GM12891 (cell line): ENCODE data around the gene STEAP1B.

Experiments used
- DNase-seq: peaks from one replicate; pipeline ENCODE4 v3.0.0; 2011; ENCODE audit warnings: low spot score; ENCODE audit not compliant: insufficient read length
- FAIRE-seq: peaks from 2 replicates; lab custom pipeline; 2011; peaks lifted over from hg19 to GRCh38; lab: Jason Lieb, UNC
- PAX5 ChIP-seq: IDR thresholded peaks from 2 replicates; pipeline ENCODE4 v1.6.1; 2011; ENCODE audit warnings: low read length, moderate library complexity, mild to moderate bottlenecking; ENCODE audit not compliant: insufficient read depth, severe bottlenecking
- POLR2A ChIP-seq: IDR thresholded peaks from 2 replicates; pipeline ENCODE4 v1.6.1; 2011; ENCODE audit warnings: low read depth, low read length, control low read depth
- POLR2AphosphoS5 ChIP-seq: IDR thresholded peaks from 2 replicates; pipeline ENCODE4 v1.6.1; 2011; ENCODE audit warnings: low read depth, low read length, control low read depth
- POU2F2 ChIP-seq: IDR thresholded peaks from 2 replicates; pipeline ENCODE4 v1.6.1; 2011; ENCODE audit warnings: low read depth, mild to moderate bottlenecking, control low read depth, low read length, moderate library complexity
- SPI1 ChIP-seq: IDR thresholded peaks from 2 replicates; pipeline ENCODE4 v1.6.1; 2011; ENCODE audit warnings: low read depth, low read length, control low read depth
- TAF1 ChIP-seq: IDR thresholded peaks from 2 replicates; pipeline ENCODE4 v1.6.1; 2011; ENCODE audit warnings: low read depth, low read length, control low read depth

STEAP1B gene

GRCh38 chr7:22417841-22418240 is 82.1 kb downstream of the STEAP1B start:
- DNase-seq (no peak), FAIRE-seq (no peak)
- TF ChIP-seq POLR2AphosphoS5, result no peak
- no peak for TF ChIP-seq SPI1
- no peak for TF ChIP-seq POLR2A
- TF ChIP-seq TAF1, result no peak
- TF ChIP-seq PAX5, result no peak
- TF ChIP-seq POU2F2, result no peak

GRCh38 chr7:22417349-22417748 is 82.6 kb downstream of the STEAP1B start:
- FAIRE-seq, result no peak
- no peak for DNase-seq
- no peak for TF ChIP-seq POLR2AphosphoS5
- no peak for TF ChIP-seq POLR2A
- TF ChIP-seq PAX5, result no peak
- no peak for TF ChIP-seq TAF1
- TF ChIP-seq SPI1, result no peak

- no peak for TF ChIP-seq TAF1
- DNase-seq, result no peak
- FAIRE-seq, result no peak
These were observed 85.6 kb downstream of the STEAP1B start for GRCh38 chr7:22414424-22414823.

GRCh38 chr7:22413211-22413610 is 86.8 kb downstream of the STEAP1B start:
- DNase-seq (no peak), FAIRE-seq (no peak)
- TF ChIP-seq PAX5, result no peak
- no peak for TF ChIP-seq POLR2AphosphoS5
- no peak for TF ChIP-seq TAF1
- no peak for TF ChIP-seq POLR2A
- no peak for TF ChIP-seq POU2F2
- TF ChIP-seq SPI1, result no peak

- DNase-seq (no peak), FAIRE-seq (no peak)
- TF ChIP-seq POLR2AphosphoS5 (no peak), SPI1 (no peak), POU2F2 (no peak), TAF1 (no peak)
These were observed 87.9 kb downstream of the STEAP1B start for GRCh38 chr7:22411977-22412693.

GRCh38 chr7:22406715-22407114 is 93.3 kb downstream of the STEAP1B start:
- DNase-seq (no peak), FAIRE-seq (no peak)
- TF ChIP-seq POLR2A (no peak), SPI1 (no peak), POLR2AphosphoS5 (no peak), TAF1 (no peak), PAX5 (no peak), POU2F2 (no peak)

GRCh38 chr7:22404421-22405023 is 95.5 kb downstream of the STEAP1B start:
- no peak for FAIRE-seq
- TF ChIP-seq SPI1 (no peak), POU2F2 (no peak), PAX5 (no peak), POLR2AphosphoS5 (no peak), TAF1 (no peak), POLR2A (no peak)
- DNase-seq, result no peak

GRCh38 chr7:22403344-22403743 is 96.6 kb downstream of the STEAP1B start:
- DNase-seq (no peak), FAIRE-seq (no peak)
- TF ChIP-seq PAX5, result no peak
- no peak for TF ChIP-seq POLR2A
- TF ChIP-seq SPI1, result no peak
- no peak for TF ChIP-seq POU2F2
- TF ChIP-seq TAF1, result no peak
- TF ChIP-seq POLR2AphosphoS5, result no peak

- FAIRE-seq (peak; percentile 70), DNase-seq (no peak)
- no peak for TF ChIP-seq SPI1
- no peak for TF ChIP-seq POLR2AphosphoS5
- TF ChIP-seq POLR2A, result no peak
- no peak for TF ChIP-seq POU2F2
These were observed 97.7 kb downstream of the STEAP1B start for GRCh38 chr7:22402250-22402649.

GRCh38 chr7:22400936-22401553 is 98.9 kb downstream of the STEAP1B start:
- TF ChIP-seq PAX5 (no peak), TAF1 (no peak), SPI1 (no peak), POU2F2 (no peak)
- DNase-seq (no peak), FAIRE-seq (peak; percentile 52)
